ENCODE measurements around the gene POLQ. TPM values are rescaled to one million over a fixed set of nuclear protein-coding genes. Genes with fewer than 3 reads are reported as not detected.

POLQ gene
- total RNA-seq, 1 donor from 2014 or later: 1.3 TPM

GRCh38 chr3:121418182-121418581 lies 127.6 kb downstream of the POLQ start:
- no peak for DNase-seq (ENCODE audit: low read depth)
- Mint-ChIP-seq H3K27me3 (ENCODE audit: low read depth, unreplicated experiment) (no peaks in the 10 kb centered on the region), H3K4me3 (ENCODE audit: unreplicated experiment) (no peak overlapping the region), H3K9me3 (ENCODE audit: unreplicated experiment) (no peaks in the 10 kb centered on the region), H3K36me3 (ENCODE audit: low read depth, unreplicated experiment) (no peaks in the 10 kb centered on the region), H3K4me1 (ENCODE audit: low read depth, unreplicated experiment) (no peaks in the 10 kb centered on the region), H3K27ac (ENCODE audit: unreplicated experiment) (no peak overlapping the region)
- no peaks in the 10 kb centered on the region for H3K36me3 ChIP-seq (ENCODE audit: insufficient read depth, low read length)
- no peaks in the 10 kb centered on the region for H4K20me1 ChIP-seq (ENCODE audit: insufficient read depth, low read length)
- H2AFZ ChIP-seq (ENCODE audit: low read depth, low read length): no peak overlapping the region
- no peaks in the 10 kb centered on the region for H3K9me3 ChIP-seq (ENCODE audit: insufficient read depth, low read depth, low read length)
- no peak overlapping the region for H3K4me3 ChIP-seq (ENCODE audit: insufficient read depth, low read depth, low read length)
- no peak overlapping the region for H3K27ac ChIP-seq (ENCODE audit: low read depth, low read length)
- H3K4me1 ChIP-seq (ENCODE audit: insufficient read depth, low read length): no peaks in the 10 kb centered on the region
- no peak overlapping the region for H3K9ac ChIP-seq (ENCODE audit: low read length)
- H3K4me2 ChIP-seq (ENCODE audit: low read length): no peak overlapping the region
- no peak for FAIRE-seq
- H3K79me2 ChIP-seq (ENCODE audit: insufficient read depth, low read length): no peaks in the 10 kb centered on the region
- no peaks in the 10 kb centered on the region for H3K27me3 ChIP-seq (ENCODE audit: insufficient read depth, low read length)
- TF ChIP-seq CTCF (IDR thresholded peaks at IDR 0.05; ENCODE audit: insufficient read depth, low read depth, low read length): no peak
- no peak for TF ChIP-seq EZH2 (IDR thresholded peaks at IDR 0.05; ENCODE audit: insufficient read depth, low read length)

GRCh38 chr3:121414924-121415323 lies 130.9 kb downstream of the POLQ start:
- no peak overlapping the region for H3K27ac Mint-ChIP-seq (ENCODE audit: unreplicated experiment)
- H3K4me3 ChIP-seq (ENCODE audit: insufficient read depth, low read depth, low read length): no peak overlapping the region
- H3K9ac ChIP-seq (ENCODE audit: low read length): no peak overlapping the region
- H3K27me3 Mint-ChIP-seq (ENCODE audit: low read depth, unreplicated experiment): no peaks in the 10 kb centered on the region
- H3K36me3 Mint-ChIP-seq (ENCODE audit: low read depth, unreplicated experiment): no peaks in the 10 kb centered on the region
- no peaks in the 10 kb centered on the region for H3K36me3 ChIP-seq (ENCODE audit: insufficient read depth, low read length)
- FAIRE-seq (no peak), DNase-seq (ENCODE audit: low read depth) (no peak)
- H3K9me3 ChIP-seq (ENCODE audit: insufficient read depth, low read depth, low read length): no peaks in the 10 kb centered on the region
- no peak overlapping the region for H3K4me3 Mint-ChIP-seq (ENCODE audit: unreplicated experiment)
- no peak overlapping the region for H3K27ac ChIP-seq (ENCODE audit: low read depth, low read length)
- TF ChIP-seq CTCF (IDR thresholded peaks at IDR 0.05; ENCODE audit: insufficient read depth, low read depth, low read length) (no peak), EZH2 (IDR thresholded peaks at IDR 0.05; ENCODE audit: insufficient read depth, low read length) (no peak)
- H3K4me1 ChIP-seq (ENCODE audit: insufficient read depth, low read length): no peaks in the 10 kb centered on the region
- H3K4me1 Mint-ChIP-seq (ENCODE audit: low read depth, unreplicated experiment): no peaks in the 10 kb centered on the region
- H3K4me2 ChIP-seq (ENCODE audit: low read length): no peak overlapping the region
- no peak overlapping the region for H2AFZ ChIP-seq (ENCODE audit: low read depth, low read length)
- H3K9me3 Mint-ChIP-seq (ENCODE audit: unreplicated experiment): no peaks in the 10 kb centered on the region
- no peaks in the 10 kb centered on the region for H3K79me2 ChIP-seq (ENCODE audit: insufficient read depth, low read length)
- no peaks in the 10 kb centered on the region for H3K27me3 ChIP-seq (ENCODE audit: insufficient read depth, low read length)
- no peaks in the 10 kb centered on the region for H4K20me1 ChIP-seq (ENCODE audit: insufficient read depth, low read length)

- H3K27ac Mint-ChIP-seq (ENCODE audit: unreplicated experiment): no peak overlapping the region
- no peaks in the 10 kb centered on the region for H3K27me3 Mint-ChIP-seq (ENCODE audit: low read depth, unreplicated experiment)
- H3K4me3 Mint-ChIP-seq (ENCODE audit: unreplicated experiment): no peak overlapping the region
- peak; percentile 2 for DNase-seq (ENCODE audit: low read depth)
- H3K36me3 Mint-ChIP-seq (ENCODE audit: low read depth, unreplicated experiment): no peaks in the 10 kb centered on the region
- no peaks in the 10 kb centered on the region for H4K20me1 ChIP-seq (ENCODE audit: insufficient read depth, low read length)
- H3K9me3 ChIP-seq (ENCODE audit: insufficient read depth, low read depth, low read length): no peaks in the 10 kb centered on the region
- no peaks in the 10 kb centered on the region for H3K27me3 ChIP-seq (ENCODE audit: insufficient read depth, low read length)
- H3K4me2 ChIP-seq (ENCODE audit: low read length): no peak overlapping the region
- peak overlapping the region; percentile 5 for H2AFZ ChIP-seq (ENCODE audit: low read depth, low read length)
- H3K4me1 Mint-ChIP-seq (ENCODE audit: low read depth, unreplicated experiment): no peaks in the 10 kb centered on the region
- H3K9me3 Mint-ChIP-seq (ENCODE audit: unreplicated experiment): no peaks in the 10 kb centered on the region
- no peaks in the 10 kb centered on the region for H3K79me2 ChIP-seq (ENCODE audit: insufficient read depth, low read length)
- no peaks in the 10 kb centered on the region for H3K36me3 ChIP-seq (ENCODE audit: insufficient read depth, low read length)
- TF ChIP-seq EZH2 (IDR thresholded peaks at IDR 0.05; ENCODE audit: insufficient read depth, low read length): no peak
- TF ChIP-seq CTCF (IDR thresholded peaks at IDR 0.05; ENCODE audit: insufficient read depth, low read depth, low read length): no peak
- no peak overlapping the region for H3K4me3 ChIP-seq (ENCODE audit: insufficient read depth, low read depth, low read length)
- no peak overlapping the region for H3K27ac ChIP-seq (ENCODE audit: low read depth, low read length)
- FAIRE-seq: no peak
- H3K9ac ChIP-seq (ENCODE audit: low read length): no peak overlapping the region
- H3K4me1 ChIP-seq (ENCODE audit: insufficient read depth, low read length): no peaks in the 10 kb centered on the region
Observed at GRCh38 chr3:121411523-121411922, 134.3 kb downstream of the POLQ start.
